Inflammatory macrophage treated with lipopolysaccharide for 1 hour (primary cell): Measurements from ENCODE around the gene FSCN2.

Source experiments
- DNase-seq, 2 donors: peaks; one replicate each; pipeline ENCODE4 v3.0.0-alpha.2; 2020 to 2022

FSCN2 gene

GRCh38 chr17:81513753-81514488, 14.3 kb upstream of the FSCN2 start:
- peak; percentile 45 to 47 for DNase-seq

- no peak for DNase-seq
Measured at GRCh38 chr17:81514489-81514738, 13.8 kb upstream of the FSCN2 start.

- peak; percentile 65 to 69 for DNase-seq
Measured at GRCh38 chr17:81514739-81515529, 13.2 kb upstream of the FSCN2 start.

- no peak for DNase-seq
Measured at GRCh38 chr17:81515530-81516041, 12.6 kb upstream of the FSCN2 start.

- DNase-seq = no peak
Measured at GRCh38 chr17:81516439-81516838, 11.7 kb upstream of the FSCN2 start.

GRCh38 chr17:81517009-81517338, 11.2 kb upstream of the FSCN2 start:
- DNase-seq = no peak

- peak; percentile 7 to 10 for DNase-seq
Measured at GRCh38 chr17:81517339-81518112, 10.7 kb upstream of the FSCN2 start.

GRCh38 chr17:81518113-81518784, 9.9 kb upstream of the FSCN2 start:
- no peak for DNase-seq

GRCh38 chr17:81518785-81519283, 9.3 kb upstream of the FSCN2 start:
- peak; percentile 7 to 33 for DNase-seq

- DNase-seq = peak; percentile 15 to 21
Measured at GRCh38 chr17:81519284-81520020, 8.7 kb upstream of the FSCN2 start.

GRCh38 chr17:81520021-81520901, 7.9 kb upstream of the FSCN2 start:
- DNase-seq = no peak

GRCh38 chr17:81522491-81523401, 5.4 kb upstream of the FSCN2 start:
- peak in 1 of 2 donors; percentile 23 for DNase-seq

- DNase-seq = no peak
Measured at GRCh38 chr17:81523402-81524038, 4.7 kb upstream of the FSCN2 start.

- DNase-seq = no peak
Measured at GRCh38 chr17:81524039-81524864, 3.9 kb upstream of the FSCN2 start.

GRCh38 chr17:81524865-81525159, 3.4 kb upstream of the FSCN2 start:
- no peak for DNase-seq

GRCh38 chr17:81526662-81527571, 1.3 kb upstream of the FSCN2 start:
- DNase-seq = no peak

GRCh38 chr17:81528384-81528650, 140 bp downstream of the FSCN2 start:
- DNase-seq = no peak
